ENCODE measurements around the gene P4HTM.

P4HTM gene

DNA sequence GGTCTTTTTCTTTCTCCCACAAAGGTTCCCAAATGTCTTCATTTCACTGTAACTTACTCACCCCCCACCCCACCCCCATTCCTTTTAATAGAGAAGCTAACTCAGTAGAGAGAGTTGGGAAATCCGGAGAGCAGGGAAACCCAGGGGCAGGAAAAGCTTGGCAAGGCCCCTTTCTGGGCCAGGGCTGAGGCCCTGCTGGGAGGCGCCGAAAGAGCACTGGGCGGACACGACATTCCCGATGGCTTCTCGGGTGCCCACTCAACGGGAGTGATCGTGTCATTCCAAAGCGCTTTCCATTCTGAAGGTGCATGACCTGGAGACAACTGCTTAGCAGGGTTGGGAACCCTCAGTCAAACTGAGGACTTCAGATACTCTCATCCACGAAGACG lies 29.9 kb downstream of the P4HTM start:
- Histone ChIP-seq H3K4me3 (ENCODE audit: severe bottlenecking) (peak overlapping the region; percentile 75), H3K36me3 (ENCODE audit: low read depth) (peaks cover 43% of the 10 kb centered on the region), H3K9me3 (ENCODE audit: severe bottlenecking) (no peaks in the 10 kb centered on the region), H3K4me1 (ENCODE audit: insufficient read depth, poor library complexity, severe bottlenecking) (peaks cover 4% of the 10 kb centered on the region), H3K27me3 (ENCODE audit: insufficient read depth, poor library complexity, severe bottlenecking) (no peaks in the 10 kb centered on the region), H3K27ac (ENCODE audit: poor library complexity, severe bottlenecking) (peak overlapping the region; percentile 88)
- TF ChIP-seq, protein P1, sequence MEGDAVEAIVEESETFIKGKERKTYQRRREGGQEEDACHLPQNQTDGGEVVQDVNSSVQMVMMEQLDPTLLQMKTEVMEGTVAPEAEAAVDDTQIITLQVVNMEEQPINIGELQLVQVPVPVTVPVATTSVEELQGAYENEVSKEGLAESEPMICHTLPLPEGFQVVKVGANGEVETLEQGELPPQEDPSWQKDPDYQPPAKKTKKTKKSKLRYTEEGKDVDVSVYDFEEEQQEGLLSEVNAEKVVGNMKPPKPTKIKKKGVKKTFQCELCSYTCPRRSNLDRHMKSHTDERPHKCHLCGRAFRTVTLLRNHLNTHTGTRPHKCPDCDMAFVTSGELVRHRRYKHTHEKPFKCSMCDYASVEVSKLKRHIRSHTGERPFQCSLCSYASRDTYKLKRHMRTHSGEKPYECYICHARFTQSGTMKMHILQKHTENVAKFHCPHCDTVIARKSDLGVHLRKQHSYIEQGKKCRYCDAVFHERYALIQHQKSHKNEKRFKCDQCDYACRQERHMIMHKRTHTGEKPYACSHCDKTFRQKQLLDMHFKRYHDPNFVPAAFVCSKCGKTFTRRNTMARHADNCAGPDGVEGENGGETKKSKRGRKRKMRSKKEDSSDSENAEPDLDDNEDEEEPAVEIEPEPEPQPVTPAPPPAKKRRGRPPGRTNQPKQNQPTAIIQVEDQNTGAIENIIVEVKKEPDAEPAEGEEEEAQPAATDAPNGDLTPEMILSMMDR (IDR thresholded peaks at IDR 0.05; ENCODE audit: poor library complexity, severe bottlenecking), result no peak
- no peak for DNase-seq (ENCODE audit: low spot score)
- ATAC-seq (ENCODE audit: low read depth), result no peak

DNA sequence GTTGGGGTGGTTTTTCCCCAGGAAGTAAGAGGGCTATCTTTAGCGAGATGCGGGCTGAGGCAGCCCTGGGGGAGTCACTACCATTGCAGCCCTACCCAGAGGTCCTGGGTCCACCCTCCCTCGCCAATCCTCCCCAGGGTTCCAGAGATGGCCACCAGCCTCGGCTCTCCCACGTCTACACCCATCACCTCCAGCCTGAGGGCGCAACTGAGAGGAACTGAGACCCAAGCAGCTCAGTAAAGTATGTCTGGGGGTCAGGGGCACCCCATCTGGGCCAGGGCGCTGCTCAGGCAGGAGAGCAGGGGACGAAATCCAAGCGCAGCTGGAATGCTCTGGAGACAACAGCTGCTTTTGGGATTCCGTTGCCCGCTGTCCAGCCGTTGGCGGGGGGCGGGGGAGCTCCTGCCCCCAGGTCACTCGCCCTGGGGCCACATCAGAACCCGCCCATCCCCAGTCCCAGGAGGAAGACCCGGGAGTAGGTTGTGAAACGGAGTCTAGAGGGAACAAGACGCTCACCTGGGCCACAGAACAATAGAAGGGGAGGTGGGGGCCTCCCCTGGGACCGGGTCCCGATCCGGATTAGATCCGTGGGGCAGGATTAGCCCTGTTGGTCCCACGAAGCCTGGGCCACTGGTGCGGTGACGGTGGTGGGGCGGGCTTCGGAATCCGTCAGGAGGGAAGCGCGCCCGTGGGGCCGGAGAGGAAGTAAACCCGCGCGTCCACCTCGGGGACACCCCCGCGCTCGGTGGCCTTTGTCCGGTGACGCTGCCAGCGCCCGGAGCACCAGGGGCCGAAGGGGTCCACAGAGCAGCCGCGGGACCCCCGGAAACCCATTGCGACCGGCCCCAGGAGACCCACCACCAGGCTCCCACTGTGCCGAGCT lies 30.5 kb downstream of the P4HTM start:
- no peaks in the 10 kb centered on the region for H3K27me3 ChIP-seq (ENCODE audit: insufficient read depth, poor library complexity, severe bottlenecking)
- peak overlapping the region; percentile 88 for H3K27ac ChIP-seq (ENCODE audit: poor library complexity, severe bottlenecking)
- peak overlapping the region; percentile 75 for H3K4me3 ChIP-seq (ENCODE audit: severe bottlenecking)
- DNase-seq (ENCODE audit: low spot score) (no peak), ATAC-seq (ENCODE audit: low read depth) (no peak)
- H3K36me3 ChIP-seq (ENCODE audit: low read depth), result peaks cover 42% of the 10 kb centered on the region
- H3K4me1 ChIP-seq (ENCODE audit: insufficient read depth, poor library complexity, severe bottlenecking), result peaks cover 4% of the 10 kb centered on the region
- TF ChIP-seq, protein P1 (IDR thresholded peaks at IDR 0.05; ENCODE audit: poor library complexity, severe bottlenecking), result no peak
- no peaks in the 10 kb centered on the region for H3K9me3 ChIP-seq (ENCODE audit: severe bottlenecking)

DNA sequence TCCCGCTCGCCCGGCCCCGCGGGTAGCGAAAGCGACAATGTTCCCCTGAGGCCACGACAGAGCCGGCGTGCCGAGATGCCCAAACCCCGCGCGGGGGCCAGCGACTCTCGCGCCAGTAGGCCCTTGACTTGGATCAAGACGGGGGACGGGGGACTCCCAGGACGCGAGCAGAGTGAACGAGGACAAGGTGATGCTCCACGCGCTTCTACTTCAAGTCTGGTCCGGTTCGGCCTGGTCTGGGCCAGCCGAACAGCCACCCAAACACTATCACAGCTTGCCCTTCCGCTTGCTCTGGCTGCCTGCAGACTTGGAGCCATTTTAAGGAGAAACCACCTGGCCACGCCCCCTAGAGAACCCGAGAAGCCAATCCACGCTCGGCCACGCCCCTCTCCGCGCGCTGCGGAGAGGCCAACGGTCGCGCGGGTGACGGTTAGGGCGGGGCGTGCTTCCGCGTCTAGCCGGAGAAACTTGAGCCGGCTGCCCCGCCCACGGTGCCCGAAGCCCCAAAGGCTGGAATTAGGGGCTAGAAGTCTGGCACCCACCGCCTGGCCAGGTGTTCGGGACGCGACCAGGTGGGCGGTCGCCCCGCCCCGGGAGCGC lies 31.3 kb downstream of the P4HTM start:
- TF ChIP-seq, protein P1 (IDR thresholded peaks at IDR 0.05; ENCODE audit: poor library complexity, severe bottlenecking), result no peak
- ATAC-seq (ENCODE audit: low read depth), result peak; percentile 43

DNA sequence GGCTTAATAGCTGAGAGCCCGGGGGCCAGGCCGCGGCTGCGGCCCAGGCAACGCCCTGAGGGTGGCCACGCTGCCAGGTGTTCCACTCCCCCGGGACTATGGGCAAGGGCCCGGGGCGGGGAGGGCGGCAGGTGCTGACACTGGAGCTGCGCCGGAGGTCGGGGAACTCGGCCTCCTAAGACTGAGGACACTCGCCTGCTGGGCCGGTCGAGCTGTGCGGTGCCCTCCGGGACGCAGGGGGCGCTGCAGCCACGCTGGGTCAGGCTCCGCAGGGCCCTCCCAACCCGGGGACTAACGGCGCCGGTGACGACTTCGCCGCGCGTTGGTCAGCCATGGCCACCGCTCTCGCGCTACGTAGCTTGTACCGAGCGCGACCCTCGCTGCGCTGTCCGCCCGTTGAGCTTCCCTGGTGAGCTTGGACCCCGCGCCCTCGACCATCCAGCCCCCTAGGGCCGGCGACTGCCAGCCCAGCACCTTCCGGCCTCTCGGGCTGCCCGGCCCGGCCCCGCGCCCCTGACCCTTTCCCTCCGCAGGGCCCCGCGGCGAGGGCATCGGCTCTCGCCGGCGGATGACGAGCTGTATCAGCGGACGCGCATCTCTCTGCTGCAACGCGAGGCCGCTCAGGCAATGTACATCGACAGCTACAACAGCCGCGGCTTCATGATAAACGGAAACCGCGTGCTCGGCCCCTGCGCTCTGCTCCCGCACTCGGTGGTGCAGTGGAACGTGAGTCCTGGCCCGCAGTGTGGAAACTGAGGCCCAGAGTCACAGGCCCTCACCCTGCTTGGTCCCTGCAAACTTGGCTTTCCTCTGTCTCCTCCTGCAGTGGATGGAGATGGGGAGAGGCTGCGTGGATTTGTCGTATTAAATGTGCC lies 32.0 kb downstream of the P4HTM start, which contains the start of gene NDUFAF3:
TSS of gene NDUFAF3 (plus strand) at position 309 of the 875 bp plus-strand sequence. CDS start at position 333, 24 bp downstream.
- H3K27me3 ChIP-seq (ENCODE audit: insufficient read depth, poor library complexity, severe bottlenecking), result no peaks in the 10 kb centered on the region
- peaks cover 43% of the 10 kb centered on the region for H3K36me3 ChIP-seq (ENCODE audit: low read depth)
- DNase-seq (ENCODE audit: low spot score), result peak; percentile 96
- TF ChIP-seq, protein P1 (IDR thresholded peaks at IDR 0.05; ENCODE audit: poor library complexity, severe bottlenecking), result peak; percentile 96
- H3K27ac ChIP-seq (ENCODE audit: poor library complexity, severe bottlenecking), result peak within 1 kb of the TSS; percentile 88
- H3K4me1 ChIP-seq (ENCODE audit: insufficient read depth, poor library complexity, severe bottlenecking), result peaks cover 4% of the 10 kb centered on the region
- ATAC-seq (ENCODE audit: low read depth), result peak; percentile 71
- H3K4me3 ChIP-seq (ENCODE audit: severe bottlenecking), result peak within 1 kb of the TSS; percentile 75
- no peaks in the 10 kb centered on the region for H3K9me3 ChIP-seq (ENCODE audit: severe bottlenecking)

More for the DNA sequence above, 31.3 kb downstream of the P4HTM start:
- H3K27me3 ChIP-seq (ENCODE audit: insufficient read depth, poor library complexity, severe bottlenecking), result no peaks in the 10 kb centered on the region
- H3K27ac ChIP-seq (ENCODE audit: poor library complexity, severe bottlenecking), result peak overlapping the region; percentile 88
- H3K9me3 ChIP-seq (ENCODE audit: severe bottlenecking), result no peaks in the 10 kb centered on the region
- peak; percentile 99 for DNase-seq (ENCODE audit: low spot score)
- peak overlapping the region; percentile 75 for H3K4me3 ChIP-seq (ENCODE audit: severe bottlenecking)
- H3K36me3 ChIP-seq (ENCODE audit: low read depth), result peaks cover 41% of the 10 kb centered on the region
- H3K4me1 ChIP-seq (ENCODE audit: insufficient read depth, poor library complexity, severe bottlenecking), result peaks cover 4% of the 10 kb centered on the region

Measured in RWPE2 (cell line).